Erythroblast (primary cell): ENCODE measurements around the gene KLHL29.

Experiments used
- GATA1 ChIP-seq: IDR thresholded peaks from 2 replicates; pipeline ENCODE4 v1.6.1; 2011; ENCODE audit warnings: low read depth, mild to moderate bottlenecking, control low read depth, low read length, moderate library complexity
- POLR2A ChIP-seq: IDR thresholded peaks from 2 replicates; pipeline ENCODE4 v1.6.1; 2011; ENCODE audit warnings: mild to moderate bottlenecking, low read length

DNA sequence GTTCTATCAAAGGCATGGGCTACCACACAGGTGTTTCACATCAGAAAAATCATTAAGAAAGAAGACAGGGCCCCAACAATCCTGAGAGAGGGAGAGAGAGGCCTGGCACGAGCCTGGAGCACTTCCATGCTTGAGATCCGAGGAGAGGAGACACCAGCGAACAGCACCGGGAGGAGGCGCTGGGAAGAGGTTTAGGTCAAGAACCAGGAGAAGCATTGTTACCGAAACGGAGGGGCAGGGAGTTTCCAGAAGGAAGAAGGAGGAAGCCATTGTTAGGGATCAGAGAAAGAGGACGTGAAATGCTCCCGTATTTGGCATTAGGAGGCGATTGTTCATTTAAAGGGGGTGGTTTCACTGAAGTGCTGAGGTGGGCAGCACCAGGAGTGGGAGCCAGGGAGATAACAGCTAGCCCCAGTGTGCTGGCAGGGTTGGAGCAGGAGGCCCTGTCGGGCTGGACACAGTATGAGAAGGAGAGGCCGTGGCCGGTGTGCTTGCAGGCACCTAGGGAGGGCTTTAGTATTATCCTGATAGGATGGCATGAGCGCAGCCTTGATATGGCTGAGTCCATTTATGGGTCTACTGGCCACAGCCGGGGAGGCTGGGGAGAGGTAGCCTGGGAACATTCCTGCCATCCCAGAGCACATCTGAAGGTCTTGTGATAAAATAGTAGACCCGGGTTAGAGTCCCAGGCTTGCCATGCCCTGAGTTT, 244.9 kb downstream of the KLHL29 start:
- no peak for TF ChIP-seq POLR2A
- TF ChIP-seq GATA1 = no peak
